Parathyroid adenoma (tissue), 2 donors: Measurements from ENCODE around the gene SEZ6L.

Source experiments
- H2AFZ ChIP-seq: fragments of 300-600 bp; sonication (generic); one replicate; pipeline ENCODE4 v1.7.0; 2017; ENCODE audit warnings: antibody characterized with exemption, mild to moderate bottlenecking
- H3K27ac ChIP-seq: fragments of 300-600 bp; sonication (generic); one replicate; pipeline ENCODE4 v1.7.0; 2017
- H3K27me3 ChIP-seq: fragments of 300-600 bp; sonication (generic); one replicate; pipeline ENCODE4 v1.7.0; 2017; ENCODE audit warnings: low read length; ENCODE audit not compliant: control insufficient read depth, insufficient read depth
- H3K36me3 ChIP-seq: fragments of 300-600 bp; sonication (generic); one replicate; pipeline ENCODE4 v1.7.0; 2017; ENCODE audit warnings: low read length; ENCODE audit not compliant: control insufficient read depth, insufficient read depth
- H3K4me1 ChIP-seq: fragments of 300-600 bp; sonication (generic); one replicate; pipeline ENCODE4 v1.7.0; 2017; ENCODE audit warnings: control low read depth
- H3K4me2 ChIP-seq: fragments of 300-600 bp; sonication (generic); one replicate; pipeline ENCODE4 v1.7.0; 2017; ENCODE audit warnings: low read length
- H3K4me3 ChIP-seq: fragments of 300-600 bp; sonication (generic); one replicate; pipeline ENCODE4 v1.7.0; 2017; ENCODE audit warnings: low read depth, low read length
- H3K79me2 ChIP-seq: fragments of 300-600 bp; sonication (generic); one replicate; pipeline ENCODE4 v1.7.0; 2017; ENCODE audit warnings: control low read depth
- H3K9ac ChIP-seq: fragments of 300-600 bp; sonication (generic); one replicate; pipeline ENCODE4 v1.7.0; 2017; ENCODE audit warnings: mild to moderate bottlenecking
- H3K9me3 ChIP-seq: fragments of 300-600 bp; sonication (generic); one replicate; pipeline ENCODE4 v1.7.0; 2017; ENCODE audit warnings: low read length; ENCODE audit not compliant: control insufficient read depth
- CTCF ChIP-seq: fragments of 300-600 bp; sonication (generic); IDR thresholded peaks from one replicate; pipeline ENCODE4 v1.7.0; 2017; ENCODE audit warnings: antibody characterized with exemption, mild to moderate bottlenecking
- donor health status: primary hyperparathyroidism.

The SEZ6L gene

GRCh38 chr22:26348810-26349526 is 179.7 kb downstream of the SEZ6L start:
- no peak overlapping the region for H3K4me3 ChIP-seq
- H3K27ac ChIP-seq, result no peak overlapping the region
- H3K9me3 ChIP-seq, result no peaks in the 10 kb centered on the region
- no peak overlapping the region for H3K9ac ChIP-seq
- no peaks in the 10 kb centered on the region for H3K27me3 ChIP-seq
- H3K36me3 ChIP-seq, result no peaks in the 10 kb centered on the region
- no peaks in the 10 kb centered on the region for H3K79me2 ChIP-seq
- no peaks in the 10 kb centered on the region for H3K4me1 ChIP-seq
- TF ChIP-seq CTCF, result no peak
- H2AFZ ChIP-seq, result no peak overlapping the region
- no peak overlapping the region for H3K4me2 ChIP-seq

- Histone ChIP-seq H3K27ac (no peak overlapping the region), H3K4me1 (no peaks in the 10 kb centered on the region), H2AFZ (no peak overlapping the region), H3K4me2 (no peak overlapping the region), H3K9me3 (no peaks in the 10 kb centered on the region), H3K9ac (no peak overlapping the region), H3K4me3 (no peak overlapping the region), H3K79me2 (no peaks in the 10 kb centered on the region), H3K36me3 (no peaks in the 10 kb centered on the region), H3K27me3 (no peaks in the 10 kb centered on the region)
- no peak for TF ChIP-seq CTCF
These were observed 185.4 kb downstream of the SEZ6L start for GRCh38 chr22:26354707-26355106.

- H2AFZ ChIP-seq, result no peak overlapping the region
- H3K36me3 ChIP-seq, result no peaks in the 10 kb centered on the region
- H3K4me1 ChIP-seq, result no peaks in the 10 kb centered on the region
- no peak for TF ChIP-seq CTCF
- H3K27me3 ChIP-seq, result no peaks in the 10 kb centered on the region
- no peaks in the 10 kb centered on the region for H3K79me2 ChIP-seq
- H3K27ac ChIP-seq, result no peak overlapping the region
- no peak overlapping the region for H3K4me2 ChIP-seq
- no peak overlapping the region for H3K4me3 ChIP-seq
- no peaks in the 10 kb centered on the region for H3K9me3 ChIP-seq
- H3K9ac ChIP-seq, result no peak overlapping the region
These were observed 188.0 kb downstream of the SEZ6L start for GRCh38 chr22:26357281-26357680.

- Histone ChIP-seq H2AFZ (no peak overlapping the region), H3K36me3 (no peaks in the 10 kb centered on the region), H3K9ac (no peak overlapping the region), H3K27ac (no peak overlapping the region), H3K4me1 (no peaks in the 10 kb centered on the region), H3K4me3 (no peak overlapping the region), H3K4me2 (no peak overlapping the region), H3K79me2 (no peaks in the 10 kb centered on the region), H3K9me3 (no peaks in the 10 kb centered on the region), H3K27me3 (no peaks in the 10 kb centered on the region)
- TF ChIP-seq CTCF, result no peak
These were observed 188.6 kb downstream of the SEZ6L start for GRCh38 chr22:26357813-26358212.

- Histone ChIP-seq H3K79me2 (no peaks in the 10 kb centered on the region), H2AFZ (no peak overlapping the region), H3K27ac (no peak overlapping the region), H3K27me3 (no peaks in the 10 kb centered on the region), H3K9me3 (no peaks in the 10 kb centered on the region), H3K4me3 (no peak overlapping the region), H3K4me1 (no peaks in the 10 kb centered on the region), H3K9ac (no peak overlapping the region), H3K4me2 (no peak overlapping the region), H3K36me3 (no peaks in the 10 kb centered on the region)
- no peak for TF ChIP-seq CTCF
These were observed 189.9 kb downstream of the SEZ6L start for GRCh38 chr22:26359156-26359555.
